ENCODE results near the gene SLC13A3. TPM values are rescaled to one million over a fixed set of nuclear protein-coding genes. Genes with fewer than 3 reads are reported as not detected.

SLC13A3 gene
- total RNA-seq, 1 experiment from 2014 or later = 1.3 TPM

DNA sequence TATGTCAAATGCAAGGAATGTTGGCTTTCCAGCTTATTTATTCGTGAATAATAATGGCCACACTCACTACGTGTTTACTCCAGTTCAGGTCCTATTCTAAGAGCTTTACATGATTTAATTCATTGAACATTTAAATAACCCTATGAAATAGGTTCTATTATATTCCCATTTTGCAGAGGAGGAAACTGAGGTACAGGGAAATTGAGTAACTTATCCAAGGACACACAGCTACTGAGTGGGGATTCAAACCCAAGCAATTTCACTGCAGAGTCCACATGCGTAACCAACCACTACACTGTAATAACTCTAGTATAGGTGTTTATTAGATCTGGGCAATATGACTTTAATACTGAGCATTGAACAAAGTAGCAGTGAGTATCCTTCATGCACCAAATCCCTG is 12.3 kb upstream of the SLC13A3 start:
- H3K4me1 ChIP-seq (ENCODE audit: insufficient read depth, low read length, poor library complexity, severe bottlenecking) = no peaks in the 10 kb centered on the region
- POLR2A ChIA-PET (ENCODE audit: low non-redundant PET) = no interaction called here
- no peak for DNase-seq (ENCODE audit: low spot score)
- H3K27ac ChIP-seq (ENCODE audit: low read depth, low read length, poor library complexity, severe bottlenecking) = no peak overlapping the region
- TF ChIP-seq EZH2 (IDR thresholded peaks at IDR 0.05; ENCODE audit: borderline replicate concordance, low read depth, low read length, poor library complexity, severe bottlenecking) = no peak
- TF ChIP-seq, protein P1, sequence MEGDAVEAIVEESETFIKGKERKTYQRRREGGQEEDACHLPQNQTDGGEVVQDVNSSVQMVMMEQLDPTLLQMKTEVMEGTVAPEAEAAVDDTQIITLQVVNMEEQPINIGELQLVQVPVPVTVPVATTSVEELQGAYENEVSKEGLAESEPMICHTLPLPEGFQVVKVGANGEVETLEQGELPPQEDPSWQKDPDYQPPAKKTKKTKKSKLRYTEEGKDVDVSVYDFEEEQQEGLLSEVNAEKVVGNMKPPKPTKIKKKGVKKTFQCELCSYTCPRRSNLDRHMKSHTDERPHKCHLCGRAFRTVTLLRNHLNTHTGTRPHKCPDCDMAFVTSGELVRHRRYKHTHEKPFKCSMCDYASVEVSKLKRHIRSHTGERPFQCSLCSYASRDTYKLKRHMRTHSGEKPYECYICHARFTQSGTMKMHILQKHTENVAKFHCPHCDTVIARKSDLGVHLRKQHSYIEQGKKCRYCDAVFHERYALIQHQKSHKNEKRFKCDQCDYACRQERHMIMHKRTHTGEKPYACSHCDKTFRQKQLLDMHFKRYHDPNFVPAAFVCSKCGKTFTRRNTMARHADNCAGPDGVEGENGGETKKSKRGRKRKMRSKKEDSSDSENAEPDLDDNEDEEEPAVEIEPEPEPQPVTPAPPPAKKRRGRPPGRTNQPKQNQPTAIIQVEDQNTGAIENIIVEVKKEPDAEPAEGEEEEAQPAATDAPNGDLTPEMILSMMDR (conservative IDR thresholded peaks at IDR 0.05; ENCODE audit: low read depth, low read length) = no peak
- CTCF ChIA-PET = no interaction called here
- no peak overlapping the region for H3K4me3 ChIP-seq (ENCODE audit: low read depth, low read length, poor library complexity, severe bottlenecking)
- no peaks in the 10 kb centered on the region for H3K36me3 ChIP-seq (ENCODE audit: insufficient read depth, low read length, poor library complexity, severe bottlenecking)
- intact Hi-C loops (cut with micrococcal nuclease; ENCODE audit: unreplicated experiment) = no loop called here
- H3K27me3 ChIP-seq (replicated peaks; ENCODE audit: insufficient read depth, low read depth, low read length, poor library complexity) = no peaks in the 10 kb centered on the region
- no peaks in the 10 kb centered on the region for H3K9me3 ChIP-seq (ENCODE audit: low read depth, low read length, poor library complexity, severe bottlenecking)
- BruUV-seq (replicated peaks) = no TSS peak

DNA sequence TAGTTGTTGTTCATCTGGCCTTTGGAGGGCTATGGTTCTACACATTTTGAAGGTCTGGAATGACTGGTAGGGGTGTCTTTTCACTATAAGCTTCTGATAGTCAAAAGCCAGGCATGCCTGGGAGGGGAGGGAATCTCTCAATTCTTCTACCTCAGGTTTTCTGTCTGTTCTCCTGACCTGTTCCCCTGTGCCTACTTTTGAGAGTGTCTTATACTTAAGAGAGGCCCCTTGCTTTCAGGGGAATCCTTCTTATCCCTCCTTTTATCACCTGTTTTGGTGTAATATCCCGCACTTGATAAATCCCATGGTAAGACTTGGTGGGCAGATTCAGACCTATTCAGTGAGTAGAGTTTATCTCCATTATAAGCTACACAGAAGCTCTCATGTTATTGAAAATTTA is 10.4 kb upstream of the SLC13A3 start:
- DNase-seq (ENCODE audit: low spot score) = no peak
- POLR2A ChIA-PET (ENCODE audit: low non-redundant PET) = no interaction called here

GRCh38 chr20:46660487-46660886 is 9.2 kb upstream of the SLC13A3 start:
- TF ChIP-seq, protein P1 (conservative IDR thresholded peaks at IDR 0.05; ENCODE audit: low read depth, low read length) = no peak
- no peak for TF ChIP-seq EZH2 (IDR thresholded peaks at IDR 0.05; ENCODE audit: borderline replicate concordance, low read depth, low read length, poor library complexity, severe bottlenecking)
- Histone ChIP-seq H3K9me3 (ENCODE audit: low read depth, low read length, poor library complexity, severe bottlenecking) (no peaks in the 10 kb centered on the region), H3K36me3 (ENCODE audit: insufficient read depth, low read length, poor library complexity, severe bottlenecking) (no peaks in the 10 kb centered on the region), H3K4me3 (ENCODE audit: low read depth, low read length, poor library complexity, severe bottlenecking) (no peak overlapping the region), H3K27me3 (replicated peaks; ENCODE audit: insufficient read depth, low read depth, low read length, poor library complexity) (no peaks in the 10 kb centered on the region), H3K4me1 (ENCODE audit: insufficient read depth, low read length, poor library complexity, severe bottlenecking) (no peaks in the 10 kb centered on the region), H3K27ac (ENCODE audit: low read depth, low read length, poor library complexity, severe bottlenecking) (no peak overlapping the region)
- CTCF ChIA-PET = no interaction called here
- DNase-seq (ENCODE audit: low spot score) = no peak
- POLR2A ChIA-PET (ENCODE audit: low non-redundant PET) = no interaction called here
- intact Hi-C loops (cut with micrococcal nuclease; ENCODE audit: unreplicated experiment) = no loop called here
- no TSS peak for BruUV-seq (replicated peaks)

More for the DNA sequence above, 10.4 kb upstream of the SLC13A3 start:
- no peaks in the 10 kb centered on the region for H3K27me3 ChIP-seq (replicated peaks; ENCODE audit: insufficient read depth, low read depth, low read length, poor library complexity)
- intact Hi-C loops (cut with micrococcal nuclease; ENCODE audit: unreplicated experiment) = no loop called here
- no peak overlapping the region for H3K4me3 ChIP-seq (ENCODE audit: low read depth, low read length, poor library complexity, severe bottlenecking)
- no peaks in the 10 kb centered on the region for H3K9me3 ChIP-seq (ENCODE audit: low read depth, low read length, poor library complexity, severe bottlenecking)
- BruUV-seq (replicated peaks) = no TSS peak
- H3K4me1 ChIP-seq (ENCODE audit: insufficient read depth, low read length, poor library complexity, severe bottlenecking) = no peaks in the 10 kb centered on the region
- H3K27ac ChIP-seq (ENCODE audit: low read depth, low read length, poor library complexity, severe bottlenecking) = no peak overlapping the region
- TF ChIP-seq EZH2 (IDR thresholded peaks at IDR 0.05; ENCODE audit: borderline replicate concordance, low read depth, low read length, poor library complexity, severe bottlenecking) = no peak
- TF ChIP-seq, protein P1 (conservative IDR thresholded peaks at IDR 0.05; ENCODE audit: low read depth, low read length) = no peak
- H3K36me3 ChIP-seq (ENCODE audit: insufficient read depth, low read length, poor library complexity, severe bottlenecking) = no peaks in the 10 kb centered on the region
- CTCF ChIA-PET = no interaction called here
